RWPE2 (cell line): ENCODE results near the gene SLMAP.
"Not testable (repeated sequence)": the region's sequence is repeated elsewhere in the genome, so short reads cannot be mapped to it uniquely, and the experiment has no call there.

Experiments used
- ATAC-seq: fragments of 200-7000 bp; cut with Tn5 transposase; 3 replicates; pipeline ENCODE4 v1.9.1; 2021; ENCODE audit warnings: low read depth
- DNase-seq: peaks from one replicate; pipeline ENCODE4 v3.0.0-alpha.2; 2020; ENCODE audit warnings: low spot score
- H3K27ac ChIP-seq: fragments of 450-650 bp; 2 replicates; pipeline ENCODE4 v1.5.1; 2017; ENCODE audit warnings: mild to moderate bottlenecking; ENCODE audit not compliant: poor library complexity, severe bottlenecking
- H3K27me3 ChIP-seq: fragments of 250-450 bp; sonication (Bioruptor Pico); 2 replicates; pipeline ENCODE4 v1.5.1; 2021; ENCODE audit warnings: mild to moderate bottlenecking, moderate library complexity; ENCODE audit not compliant: insufficient read depth, poor library complexity, severe bottlenecking
- H3K36me3 ChIP-seq: fragments of 250-450 bp; sonication (Bioruptor Pico); 2 replicates; pipeline ENCODE4 v1.5.1; 2020; ENCODE audit warnings: low read depth, mild to moderate bottlenecking, moderate library complexity
- H3K4me1 ChIP-seq: fragments of 250-450 bp; sonication (Bioruptor Pico); 2 replicates; pipeline ENCODE4 v1.5.1; 2021; ENCODE audit warnings: mild to moderate bottlenecking, moderate library complexity; ENCODE audit not compliant: insufficient read depth, poor library complexity, severe bottlenecking
- H3K4me3 ChIP-seq: fragments of 250-450 bp; sonication (Bioruptor Pico); 2 replicates; pipeline ENCODE4 v1.5.1; 2021; ENCODE audit warnings: mild to moderate bottlenecking, moderate library complexity; ENCODE audit not compliant: severe bottlenecking
- H3K9me3 ChIP-seq: fragments of 250-450 bp; sonication (Bioruptor Pico); 2 replicates; pipeline ENCODE4 v1.5.1; 2021; ENCODE audit warnings: mild to moderate bottlenecking, moderate library complexity; ENCODE audit not compliant: severe bottlenecking
- TF ChIP-seq, protein P1 (sequence below): fragments of 450-650 bp; IDR thresholded peaks from one replicate; pipeline ENCODE4 v1.5.1; 2017; ENCODE audit warnings: mild to moderate bottlenecking, moderate library complexity; ENCODE audit not compliant: poor library complexity, severe bottlenecking

The SLMAP gene

DNA sequence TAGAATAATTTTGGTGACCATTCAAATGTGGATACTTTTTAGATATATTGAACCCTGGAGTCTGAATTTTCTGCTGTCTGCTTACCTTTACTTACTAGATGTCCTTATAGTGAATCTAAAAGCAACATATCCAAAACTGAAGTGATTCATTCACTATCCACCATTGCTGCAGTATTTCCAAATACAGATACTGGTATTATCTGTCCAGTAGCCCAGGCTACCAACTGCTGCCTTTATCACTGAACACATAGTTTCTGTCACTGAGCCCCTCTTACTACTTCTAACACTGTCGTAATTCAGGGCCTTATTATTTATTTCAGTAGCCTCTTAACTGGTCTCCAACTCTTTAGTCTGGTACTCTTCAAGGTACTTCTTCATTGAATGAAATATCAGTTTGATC lies 49.2 kb downstream of the SLMAP start:
- ATAC-seq, result peak; percentile 1; the same call in 1 of the 3 replicates
- Histone ChIP-seq H3K9me3 (no peaks in the 10 kb centered on the region), H3K36me3 (no peaks in the 10 kb centered on the region), H3K27me3 (no peaks in the 10 kb centered on the region), H3K27ac (peak overlapping the region; percentile 86), H3K4me3 (no peak overlapping the region), H3K4me1 (peaks cover 44% of the 10 kb centered on the region)
- TF ChIP-seq, protein P1, sequence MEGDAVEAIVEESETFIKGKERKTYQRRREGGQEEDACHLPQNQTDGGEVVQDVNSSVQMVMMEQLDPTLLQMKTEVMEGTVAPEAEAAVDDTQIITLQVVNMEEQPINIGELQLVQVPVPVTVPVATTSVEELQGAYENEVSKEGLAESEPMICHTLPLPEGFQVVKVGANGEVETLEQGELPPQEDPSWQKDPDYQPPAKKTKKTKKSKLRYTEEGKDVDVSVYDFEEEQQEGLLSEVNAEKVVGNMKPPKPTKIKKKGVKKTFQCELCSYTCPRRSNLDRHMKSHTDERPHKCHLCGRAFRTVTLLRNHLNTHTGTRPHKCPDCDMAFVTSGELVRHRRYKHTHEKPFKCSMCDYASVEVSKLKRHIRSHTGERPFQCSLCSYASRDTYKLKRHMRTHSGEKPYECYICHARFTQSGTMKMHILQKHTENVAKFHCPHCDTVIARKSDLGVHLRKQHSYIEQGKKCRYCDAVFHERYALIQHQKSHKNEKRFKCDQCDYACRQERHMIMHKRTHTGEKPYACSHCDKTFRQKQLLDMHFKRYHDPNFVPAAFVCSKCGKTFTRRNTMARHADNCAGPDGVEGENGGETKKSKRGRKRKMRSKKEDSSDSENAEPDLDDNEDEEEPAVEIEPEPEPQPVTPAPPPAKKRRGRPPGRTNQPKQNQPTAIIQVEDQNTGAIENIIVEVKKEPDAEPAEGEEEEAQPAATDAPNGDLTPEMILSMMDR, result no peak
- no peak for DNase-seq

DNA sequence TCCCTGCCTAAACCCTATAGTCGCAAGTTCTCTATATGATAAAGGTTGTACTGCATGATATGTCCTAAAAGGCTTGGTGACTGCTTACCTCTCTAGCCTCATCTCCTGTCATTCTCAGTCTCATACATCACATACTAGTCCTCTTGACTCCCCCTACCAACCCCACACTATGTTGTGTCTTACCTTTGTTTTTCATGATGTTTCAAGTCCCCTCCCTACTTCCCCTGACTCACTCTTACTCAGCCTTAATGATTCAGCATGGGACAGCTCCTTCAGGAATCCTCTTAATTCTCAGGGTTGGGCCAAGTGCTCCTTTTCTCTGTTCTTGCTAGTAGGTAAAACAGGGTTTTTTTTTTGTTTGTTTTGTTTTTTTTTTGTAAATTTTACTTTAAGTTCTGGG lies 49.6 kb downstream of the SLMAP start:
- peak overlapping the region; percentile 86 for H3K27ac ChIP-seq
- no peak overlapping the region for H3K4me3 ChIP-seq
- TF ChIP-seq, protein P1, result no peak
- peaks cover 44% of the 10 kb centered on the region for H3K4me1 ChIP-seq
- no peaks in the 10 kb centered on the region for H3K27me3 ChIP-seq
- no peaks in the 10 kb centered on the region for H3K9me3 ChIP-seq
- ATAC-seq (peak; percentile 85), DNase-seq (no peak)
- no peaks in the 10 kb centered on the region for H3K36me3 ChIP-seq

GRCh38 chr3:57806195-57806594 lies 50.1 kb downstream of the SLMAP start:
- not testable (repeated sequence) for H3K4me3 ChIP-seq, H3K9me3 ChIP-seq, DNase-seq, H3K36me3 ChIP-seq, ATAC-seq, H3K27me3 ChIP-seq
- H3K4me1 ChIP-seq, result peaks cover 42% of the 10 kb centered on the region
- H3K27ac ChIP-seq, result peak overlapping the region; percentile 86

- Histone ChIP-seq H3K9me3 (no peaks in the 10 kb centered on the region), H3K4me3 (no peak overlapping the region), H3K4me1 (peaks cover 16% of the 10 kb centered on the region), H3K27ac (no peak overlapping the region), H3K27me3 (no peaks in the 10 kb centered on the region), H3K36me3 (no peaks in the 10 kb centered on the region)
- ATAC-seq, result no peak
- TF ChIP-seq, protein P1, result no peak
- DNase-seq, result no peak
Measured at GRCh38 chr3:57808961-57809608, 53.0 kb downstream of the SLMAP start.

- no peak for ATAC-seq
- Histone ChIP-seq H3K9me3 (no peaks in the 10 kb centered on the region), H3K4me3 (no peak overlapping the region), H3K27ac (no peak overlapping the region), H3K36me3 (no peaks in the 10 kb centered on the region), H3K4me1 (peaks cover 11% of the 10 kb centered on the region), H3K27me3 (no peaks in the 10 kb centered on the region)
- TF ChIP-seq, protein P1, result no peak
- DNase-seq, result no peak
Measured at GRCh38 chr3:57809609-57809968, 53.5 kb downstream of the SLMAP start.
